Effector CD4-positive, alpha-beta T cell (primary cell): ENCODE data around the gene GANAB.
A peak's percentile ranks its signal among the peaks of the same experiment; 100 is the strongest.
"Not testable (repeated sequence)": the region's sequence is repeated elsewhere in the genome, so short reads cannot be mapped to it uniquely, and the experiment has no call there.

Experiments
- DNase-seq: peaks from one replicate; pipeline ENCODE4 v3.0.0-alpha.2; 2020

The GANAB gene

DNA sequence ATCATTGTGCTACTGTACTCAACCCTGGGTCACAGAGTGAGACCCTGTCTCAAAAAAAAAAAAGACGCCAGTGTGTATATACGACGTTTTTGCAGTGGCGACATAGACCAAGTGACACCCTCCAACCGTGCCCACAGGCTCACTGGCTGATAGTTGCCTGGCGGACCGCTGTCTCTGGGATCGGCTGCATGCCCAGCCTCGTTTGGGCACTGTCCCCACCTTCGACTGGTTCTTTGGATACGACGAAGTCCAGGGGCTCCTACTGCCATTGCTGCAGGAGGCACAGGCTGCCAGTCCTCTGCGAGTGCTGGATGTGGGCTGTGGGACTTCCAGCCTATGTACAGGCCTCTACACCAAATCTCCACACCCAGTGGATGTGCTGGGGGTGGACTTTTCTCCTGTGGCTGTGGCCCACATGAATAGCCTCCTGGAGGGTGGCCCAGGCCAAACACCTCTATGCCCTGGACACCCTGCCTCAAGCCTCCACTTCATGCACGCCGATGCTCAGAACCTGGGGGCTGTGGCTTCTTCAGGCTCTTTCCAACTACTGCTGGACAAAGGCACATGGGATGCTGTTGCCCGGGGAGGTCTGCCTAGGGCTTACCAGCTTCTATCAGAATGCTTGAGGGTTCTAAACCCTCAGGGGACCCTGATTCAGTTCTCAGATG lies 20.0 kb upstream of the GANAB start:
- DNase-seq, result no peak

DNA sequence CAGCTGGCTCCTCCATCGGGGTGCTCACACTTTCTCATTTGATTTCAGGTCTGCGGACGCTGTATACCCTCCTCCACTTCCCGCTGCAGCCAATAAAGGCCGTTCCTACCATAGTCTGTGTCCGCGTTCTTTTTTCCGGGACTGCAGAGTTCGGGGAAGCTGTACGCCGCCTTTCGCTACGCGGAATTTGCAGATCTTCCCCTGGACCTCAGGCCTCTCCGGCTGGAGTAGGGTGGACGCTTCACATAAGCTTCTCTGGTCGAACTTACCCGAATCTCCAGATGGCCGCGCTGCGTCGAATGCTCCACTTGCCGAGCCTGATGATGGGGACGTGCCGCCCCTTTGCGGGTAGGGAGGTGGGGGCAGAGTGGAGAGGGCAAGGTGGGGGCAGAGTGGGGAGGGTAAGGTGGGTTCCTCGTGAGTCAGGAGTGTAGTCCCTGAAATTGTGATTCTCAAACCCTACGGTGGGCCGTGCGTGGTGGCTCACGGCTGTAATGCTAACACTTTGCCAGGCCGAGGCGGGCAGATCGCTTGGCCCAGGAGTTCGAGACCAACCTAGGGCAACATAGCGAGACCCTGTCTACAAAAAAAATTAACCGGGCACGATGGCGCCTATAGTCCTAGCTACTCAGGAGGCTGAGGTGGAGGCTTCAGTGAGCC lies 19.3 kb upstream of the GANAB start:
- peak; percentile 48 for DNase-seq

DNA sequence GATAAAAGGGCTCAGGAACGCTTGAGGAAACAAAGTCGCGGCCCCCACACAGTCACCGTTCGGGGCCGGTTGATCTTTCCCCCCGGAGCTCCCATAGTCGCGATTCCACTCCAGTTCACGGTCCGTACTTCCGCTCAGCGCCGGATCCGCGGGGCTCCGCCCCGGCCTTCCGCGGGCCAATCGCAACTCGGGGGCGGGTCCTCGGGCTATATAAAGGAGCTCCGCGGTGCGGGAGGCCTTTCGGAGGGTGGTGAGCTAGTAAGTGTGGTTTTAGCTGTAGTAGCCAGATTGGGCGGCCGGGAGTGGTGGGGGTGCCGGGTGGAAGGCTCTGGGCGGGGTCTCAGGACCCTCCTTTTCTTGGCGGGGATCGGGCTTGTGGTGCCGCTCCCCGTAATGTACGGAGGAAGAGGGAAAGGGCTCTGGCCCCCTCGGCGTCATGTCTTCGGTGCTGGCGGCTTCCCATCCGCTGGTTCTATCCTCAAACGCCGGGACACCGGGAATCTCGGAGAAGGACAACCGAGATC lies 18.7 kb upstream of the GANAB start, which contains the start of the genes C11orf98 and CSKMT:
C11orf98 (minus strand) TSS at position 136 of the 524 bp plus-strand sequence; CDS start at position 95, 41 bp downstream.
CSKMT (plus strand) TSS at position 238 of the 524 bp plus-strand sequence. CDS start 568 bp downstream, outside the sequence.
- DNase-seq, result peak; percentile 92

DNA sequence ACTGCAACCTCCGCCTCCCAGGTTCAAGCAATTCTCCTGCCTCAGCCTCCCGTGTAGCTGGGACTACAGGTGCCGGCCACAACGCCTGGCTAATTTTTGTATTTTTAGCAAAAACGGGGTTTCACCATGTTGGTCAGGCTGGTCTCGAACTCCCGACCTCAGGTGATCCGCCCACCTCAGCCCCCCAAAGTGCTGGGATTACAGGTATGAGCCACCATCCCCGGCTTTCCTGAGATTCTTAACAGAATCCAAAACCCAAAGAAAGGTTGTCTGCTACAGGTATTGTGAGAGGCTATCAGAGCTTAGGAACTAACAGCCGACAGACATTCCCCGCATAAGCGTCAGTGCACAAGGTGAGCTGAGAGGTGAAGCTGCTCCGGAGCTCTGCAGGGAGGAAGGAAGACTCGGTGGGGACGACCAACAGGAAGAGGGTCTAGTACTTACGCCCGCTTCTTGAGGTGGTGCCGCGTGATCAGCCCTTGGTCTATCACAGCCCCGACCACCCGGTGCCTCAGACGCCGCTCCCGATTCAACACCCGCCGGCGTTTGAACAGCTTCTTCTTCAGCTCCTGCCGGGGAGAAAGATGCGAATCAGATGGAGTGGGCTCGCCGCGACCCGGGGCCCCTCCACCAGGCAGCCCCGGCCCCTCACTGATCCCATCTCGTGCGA lies 18.1 kb upstream of the GANAB start:
- DNase-seq, result peak; percentile 46

DNA sequence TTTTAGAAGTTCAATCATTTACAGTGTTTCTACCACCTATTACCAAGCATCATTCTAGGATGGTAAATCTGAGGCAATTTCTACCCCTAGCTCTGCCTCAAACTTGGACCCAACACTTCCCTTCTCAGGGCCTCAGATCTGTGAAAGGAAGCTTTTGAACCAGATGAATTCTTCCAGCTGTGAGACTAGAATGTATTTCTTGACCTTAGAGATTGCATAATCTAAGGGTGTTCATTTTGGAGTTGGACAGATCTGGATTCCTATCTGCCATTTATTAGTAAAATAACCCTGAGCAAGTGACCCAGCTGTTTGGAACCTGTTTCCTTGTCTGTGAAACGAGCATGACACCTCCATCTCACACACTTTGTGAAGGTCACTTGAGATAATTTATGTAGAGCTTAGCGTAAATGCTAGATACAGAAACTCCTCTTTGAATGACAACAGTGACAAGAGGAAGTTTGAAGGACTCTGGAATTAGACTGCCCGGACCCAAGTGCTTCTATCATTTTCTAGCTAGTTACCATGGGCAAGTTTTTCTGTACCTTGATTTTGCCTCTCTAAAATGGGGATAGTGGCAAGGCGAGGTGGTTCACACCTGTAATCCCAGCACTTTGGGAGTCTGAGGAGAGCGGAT lies 10.5 kb upstream of the GANAB start:
- no peak for DNase-seq

DNA sequence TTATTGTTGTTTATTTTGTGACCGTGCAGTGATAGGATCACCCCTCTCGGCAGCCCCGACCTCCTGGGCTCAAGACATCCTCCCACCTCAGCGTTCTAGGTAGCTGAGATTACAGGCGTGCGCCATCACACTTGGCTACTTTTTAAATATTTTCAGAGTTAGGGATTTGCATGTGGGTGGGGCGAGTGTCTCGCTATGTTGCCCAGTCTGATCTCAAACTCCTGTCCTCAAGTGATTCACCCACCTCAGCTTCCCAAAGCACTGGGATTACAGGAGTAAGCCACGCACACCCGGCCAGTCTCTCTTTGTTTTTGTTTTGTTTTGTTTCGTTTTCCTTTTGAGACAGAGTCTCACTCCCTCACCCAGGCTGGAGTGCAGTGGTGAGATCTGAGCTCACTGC lies 7.9 kb upstream of the GANAB start:
- no peak for DNase-seq

DNA sequence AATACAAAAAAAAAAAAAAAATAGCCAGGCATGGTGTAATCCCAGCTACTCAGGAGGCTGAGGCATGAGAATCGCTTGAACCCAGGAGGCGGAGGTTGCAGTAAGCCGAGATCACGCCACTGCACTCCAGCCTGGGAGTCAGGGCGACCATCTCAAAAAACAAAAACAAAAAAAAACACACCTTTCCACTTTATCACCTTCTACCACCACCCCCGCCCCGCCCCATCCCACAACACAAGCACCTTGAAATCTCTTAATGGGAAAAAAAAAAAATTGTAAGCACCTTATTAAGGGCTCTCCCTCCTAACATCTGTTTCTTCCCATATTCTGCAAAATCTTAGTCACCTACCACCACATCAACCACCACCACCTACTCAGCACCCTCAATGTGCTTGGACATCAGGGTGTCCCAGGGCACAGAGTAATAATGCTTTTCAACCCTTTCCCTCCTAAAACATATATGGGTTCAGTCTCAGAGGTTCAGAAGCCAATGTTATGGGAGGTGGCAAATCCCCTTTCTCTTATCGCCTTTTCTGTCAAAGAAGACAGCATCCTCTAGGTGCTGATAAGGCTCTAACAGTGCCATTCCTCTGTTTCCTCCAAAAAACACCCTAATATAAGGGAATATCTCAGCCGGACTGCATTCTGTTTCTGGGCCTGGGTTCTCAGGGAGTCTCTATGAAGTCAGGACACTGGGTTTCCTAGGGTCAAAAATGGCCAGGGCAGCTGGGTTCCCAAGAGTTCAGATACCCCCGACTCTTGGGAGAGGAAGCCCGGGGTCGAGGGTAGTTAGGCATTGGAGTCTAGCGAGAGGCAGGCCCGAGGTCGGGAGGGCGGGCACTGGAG lies 6.0 kb upstream of the GANAB start:
- peak; percentile 30 for DNase-seq

DNA sequence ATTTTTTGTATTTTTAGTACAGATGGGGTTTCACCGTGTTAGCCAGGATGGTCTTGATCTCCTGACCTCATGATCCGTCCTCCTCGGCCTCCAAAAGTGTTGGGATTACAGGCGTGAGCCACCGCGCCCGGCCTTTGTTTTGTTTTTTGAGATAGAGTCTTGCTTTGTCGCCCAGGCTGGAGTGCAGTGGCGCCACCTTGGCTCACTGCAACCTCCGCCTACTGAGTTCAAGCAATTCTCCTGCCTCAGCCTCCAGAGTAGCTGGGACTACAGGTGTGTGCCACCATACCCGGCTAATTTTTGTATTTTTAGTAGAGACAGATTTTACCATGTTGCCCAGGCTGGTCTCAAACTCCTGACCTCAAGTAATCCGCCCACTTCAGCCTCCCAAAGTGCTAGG lies 3.9 kb upstream of the GANAB start:
- DNase-seq, result not testable (repeated sequence)

DNA sequence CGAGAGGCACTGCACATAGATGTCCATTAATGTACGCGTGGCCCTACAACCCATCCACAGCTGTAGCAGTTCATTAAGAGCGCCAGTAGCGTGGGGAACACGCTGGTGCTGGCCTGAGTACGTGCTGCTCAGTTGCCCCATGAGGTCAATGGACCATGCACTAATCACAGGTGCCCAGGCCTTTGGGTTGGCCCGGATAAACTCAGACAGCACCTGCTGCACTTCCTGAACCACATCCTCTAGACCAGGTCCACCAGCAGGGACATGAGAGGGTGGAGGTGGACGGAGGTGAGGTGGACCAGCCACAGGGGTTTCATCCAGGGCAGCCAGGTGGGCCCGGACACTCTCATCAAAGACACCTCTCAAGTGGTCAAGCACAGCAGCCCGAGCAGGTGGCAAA lies 3.1 kb upstream of the GANAB start:
- DNase-seq, result no peak

DNA sequence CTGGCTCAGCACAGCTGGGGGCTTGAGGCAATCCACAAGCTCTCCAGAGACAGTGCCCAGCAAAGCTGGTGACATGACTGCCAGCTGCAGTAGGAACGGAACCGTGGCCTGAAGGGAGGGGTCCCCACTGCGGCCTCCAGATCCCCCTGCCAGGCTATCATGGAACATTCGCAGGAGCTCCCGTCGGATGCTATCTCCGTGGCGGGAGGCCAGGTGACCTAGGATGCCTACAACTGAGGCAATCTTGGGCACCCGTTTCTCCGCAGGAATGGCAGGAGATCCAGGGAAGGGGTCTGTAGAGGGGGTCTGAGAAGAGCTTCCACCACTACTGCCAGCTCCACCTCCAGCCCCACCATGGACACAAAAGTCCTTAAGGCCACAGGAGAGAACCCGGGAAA lies 2.6 kb upstream of the GANAB start:
- no peak for DNase-seq

DNA sequence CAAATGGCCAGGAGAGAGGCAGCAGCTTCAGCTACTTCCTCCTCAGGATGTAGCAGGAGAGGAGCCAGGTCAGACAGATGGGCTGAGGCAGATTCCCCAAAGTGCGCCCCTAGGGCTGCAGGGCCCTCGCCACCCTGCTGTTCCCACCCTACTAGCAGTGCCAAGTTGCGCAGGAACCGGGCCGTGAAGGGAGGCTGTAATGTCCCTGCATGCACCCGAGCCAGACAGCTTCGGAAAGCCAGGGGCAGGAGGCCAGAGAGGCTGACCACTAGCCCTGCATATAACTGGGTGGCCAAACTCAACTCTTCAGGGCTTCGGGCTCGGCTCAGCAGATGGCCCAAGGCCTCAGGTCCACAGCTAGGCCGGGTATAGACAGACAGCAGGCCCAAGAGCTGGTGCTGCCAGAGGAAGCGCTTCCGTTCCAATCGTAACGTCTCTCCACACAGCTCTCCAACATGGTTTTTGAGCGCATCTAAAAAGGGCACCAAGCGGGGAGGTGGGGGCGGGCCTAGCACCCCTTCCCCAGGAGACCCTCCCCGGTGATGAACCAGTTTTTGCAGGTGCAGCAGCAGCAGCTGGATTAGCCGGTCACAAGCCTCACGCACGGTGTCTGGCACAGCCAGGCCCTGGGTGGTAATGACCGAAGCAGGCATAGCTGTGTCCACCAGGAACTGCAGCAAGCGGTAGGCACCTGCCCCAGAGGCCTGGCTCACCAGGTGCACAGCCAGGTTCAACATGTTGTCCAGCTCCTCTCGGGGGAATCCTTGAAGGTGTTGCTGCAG lies 2.0 kb upstream of the GANAB start:
- no peak for DNase-seq

DNA sequence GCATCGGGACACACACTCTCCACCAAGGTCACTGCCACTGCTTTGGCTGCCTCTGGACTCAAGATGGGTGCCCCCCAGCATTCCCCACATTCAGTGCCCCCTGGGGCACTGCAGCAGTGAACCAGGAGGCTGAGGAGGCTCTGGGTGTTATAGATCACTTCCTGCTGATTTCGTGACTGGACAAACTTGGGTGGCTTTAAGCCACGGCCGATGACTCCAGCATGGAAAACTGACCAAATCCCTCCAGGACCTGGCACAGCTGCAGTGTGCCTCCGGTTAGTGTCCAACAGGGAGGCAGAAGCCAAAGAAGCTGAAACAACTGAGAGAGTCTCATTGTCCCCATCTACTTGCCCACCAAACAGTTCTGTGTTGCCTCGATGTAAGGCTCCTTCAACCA lies 1.2 kb upstream of the GANAB start:
- no peak for DNase-seq

DNA sequence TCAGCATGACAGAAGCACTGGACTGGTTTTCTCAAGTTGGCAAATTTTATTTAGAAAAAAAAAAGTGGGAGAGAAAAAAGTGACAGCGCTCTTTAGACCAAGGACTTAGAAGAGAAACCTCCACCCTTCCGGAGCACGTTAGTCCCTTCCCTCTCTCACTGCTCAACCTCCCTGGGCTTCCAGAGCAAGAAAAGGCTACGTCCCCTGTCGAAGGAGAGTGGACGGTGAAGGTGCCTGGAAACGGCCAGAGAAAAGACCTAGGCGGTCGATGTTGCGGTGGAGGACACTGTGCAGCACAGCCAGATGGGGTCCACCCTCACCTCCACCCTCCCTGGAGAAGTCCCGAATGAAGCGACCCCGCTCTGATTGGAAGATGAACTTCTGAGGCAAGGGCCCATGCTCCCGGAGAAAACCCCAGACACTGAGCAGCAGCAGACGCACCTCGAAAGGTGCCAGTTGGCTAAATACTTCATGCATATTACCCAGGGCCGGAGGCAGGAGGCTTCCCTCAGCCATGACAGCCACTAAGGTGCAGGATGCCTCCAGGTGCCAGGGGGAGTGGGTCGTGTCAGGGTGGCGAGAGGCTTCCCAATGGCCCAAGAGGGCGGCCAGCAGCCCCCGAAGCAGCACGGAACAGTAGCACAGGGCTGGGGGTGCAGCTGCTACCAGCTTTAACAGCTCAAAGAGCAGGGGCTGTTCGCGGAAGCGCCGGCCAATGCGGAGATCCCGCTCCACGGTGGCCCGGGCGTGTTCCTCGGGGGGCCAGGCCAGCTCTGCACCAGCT lies 604 bp upstream of the GANAB start:
- no peak for DNase-seq

DNA sequence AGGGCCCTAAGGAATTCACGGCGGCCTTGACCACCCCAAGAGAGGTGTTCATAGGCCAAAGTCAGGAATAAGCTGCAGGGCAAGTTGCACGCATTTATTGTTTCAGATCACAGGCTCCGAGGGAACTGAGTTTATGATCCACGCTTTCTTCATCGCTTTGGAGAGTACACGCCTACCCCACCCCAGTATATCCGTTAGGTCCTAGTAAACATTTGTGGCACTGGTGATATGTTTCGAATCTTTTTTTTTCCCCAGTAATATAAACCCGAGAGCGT lies 805 bp downstream of the GANAB start:
- DNase-seq, result no peak

DNA sequence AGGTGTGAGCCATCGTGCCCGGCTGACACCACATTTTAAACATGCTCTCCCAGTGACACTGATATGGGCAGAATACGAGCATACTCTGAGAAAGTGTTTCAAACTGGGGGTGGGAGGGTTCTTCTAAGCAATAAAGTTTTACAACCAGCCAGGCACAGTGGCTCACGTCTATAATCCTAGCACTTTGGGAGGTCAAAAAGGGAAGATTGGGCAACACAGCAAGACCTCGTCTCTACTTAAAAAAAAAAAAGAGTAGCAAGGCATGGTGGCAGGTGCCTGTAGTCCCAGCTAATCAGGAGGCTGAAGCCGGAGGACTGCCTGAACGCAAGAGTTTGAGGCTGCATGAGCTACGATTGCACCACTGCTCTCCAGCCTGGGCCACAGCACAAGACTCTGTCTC lies 2.2 kb downstream of the GANAB start:
- no peak for DNase-seq

DNA sequence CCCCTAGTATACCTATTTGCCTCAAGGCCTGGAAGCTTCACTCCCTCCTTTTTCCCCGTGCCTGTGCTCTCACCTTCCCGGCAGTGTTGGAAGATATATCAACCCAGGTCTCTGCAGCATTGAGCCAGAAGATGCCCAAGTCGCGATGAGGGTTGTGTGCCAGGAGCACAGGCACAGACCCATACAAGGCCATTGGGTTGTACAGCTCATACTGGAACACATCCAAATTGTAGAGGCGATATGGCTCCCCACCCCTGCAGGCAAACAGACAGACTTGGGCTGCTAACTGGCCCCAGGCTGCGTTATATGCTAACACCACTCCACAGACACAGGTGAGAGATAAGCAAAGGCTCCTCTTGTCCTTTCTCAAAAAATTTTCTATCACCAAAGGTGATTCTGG lies 13.9 kb downstream of the GANAB start:
- no peak for DNase-seq

DNA sequence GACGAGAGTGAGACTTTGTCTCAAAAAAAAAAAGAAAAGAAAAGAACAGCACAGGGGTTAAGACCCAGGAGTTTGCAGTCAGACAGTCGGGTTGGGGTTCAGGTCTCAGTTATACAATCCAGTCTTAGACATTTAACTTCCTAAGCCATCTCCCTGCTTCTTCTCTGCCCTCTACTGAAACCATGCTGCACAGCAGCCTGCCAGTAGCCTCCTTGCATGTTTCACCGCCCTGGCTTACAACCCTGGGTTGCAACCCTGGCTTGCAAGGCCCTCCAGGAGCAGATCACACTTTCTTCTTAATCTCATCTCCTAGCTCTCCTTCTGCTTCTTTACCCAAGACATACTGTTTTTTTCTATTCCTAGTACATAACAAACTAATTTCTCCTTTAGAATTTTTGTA lies 18.7 kb downstream of the GANAB start:
- DNase-seq, result no peak

DNA sequence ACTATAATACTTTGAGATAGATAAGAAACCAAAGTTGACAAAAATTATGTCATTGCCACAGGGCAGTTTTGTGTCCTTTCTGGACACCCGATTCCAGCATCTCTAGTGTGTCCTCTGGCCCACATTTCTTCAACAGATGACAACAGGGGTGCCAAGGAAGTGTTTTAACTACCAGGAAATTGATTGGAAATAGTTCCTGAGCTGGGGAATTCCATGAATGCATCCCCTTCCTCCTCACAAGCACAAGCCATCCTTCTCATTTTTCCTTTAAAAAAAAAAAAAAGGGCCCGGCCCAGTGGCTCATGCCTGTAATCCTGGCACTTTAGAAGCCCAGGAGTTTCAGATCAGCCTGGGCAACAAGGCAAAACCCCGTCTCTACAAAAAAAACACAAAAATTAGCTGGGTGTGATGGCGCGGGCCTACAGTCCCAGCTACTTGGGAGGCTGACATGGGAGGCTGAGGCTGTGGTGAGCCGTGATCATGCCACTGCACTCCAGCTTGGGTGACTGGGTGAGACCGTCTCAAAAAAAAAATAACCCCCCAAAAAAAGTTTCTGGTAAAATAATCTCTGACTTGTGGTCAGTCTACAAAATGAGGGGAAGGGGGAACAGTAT lies 23.8 kb downstream of the GANAB start:
- DNase-seq, result no peak

DNA sequence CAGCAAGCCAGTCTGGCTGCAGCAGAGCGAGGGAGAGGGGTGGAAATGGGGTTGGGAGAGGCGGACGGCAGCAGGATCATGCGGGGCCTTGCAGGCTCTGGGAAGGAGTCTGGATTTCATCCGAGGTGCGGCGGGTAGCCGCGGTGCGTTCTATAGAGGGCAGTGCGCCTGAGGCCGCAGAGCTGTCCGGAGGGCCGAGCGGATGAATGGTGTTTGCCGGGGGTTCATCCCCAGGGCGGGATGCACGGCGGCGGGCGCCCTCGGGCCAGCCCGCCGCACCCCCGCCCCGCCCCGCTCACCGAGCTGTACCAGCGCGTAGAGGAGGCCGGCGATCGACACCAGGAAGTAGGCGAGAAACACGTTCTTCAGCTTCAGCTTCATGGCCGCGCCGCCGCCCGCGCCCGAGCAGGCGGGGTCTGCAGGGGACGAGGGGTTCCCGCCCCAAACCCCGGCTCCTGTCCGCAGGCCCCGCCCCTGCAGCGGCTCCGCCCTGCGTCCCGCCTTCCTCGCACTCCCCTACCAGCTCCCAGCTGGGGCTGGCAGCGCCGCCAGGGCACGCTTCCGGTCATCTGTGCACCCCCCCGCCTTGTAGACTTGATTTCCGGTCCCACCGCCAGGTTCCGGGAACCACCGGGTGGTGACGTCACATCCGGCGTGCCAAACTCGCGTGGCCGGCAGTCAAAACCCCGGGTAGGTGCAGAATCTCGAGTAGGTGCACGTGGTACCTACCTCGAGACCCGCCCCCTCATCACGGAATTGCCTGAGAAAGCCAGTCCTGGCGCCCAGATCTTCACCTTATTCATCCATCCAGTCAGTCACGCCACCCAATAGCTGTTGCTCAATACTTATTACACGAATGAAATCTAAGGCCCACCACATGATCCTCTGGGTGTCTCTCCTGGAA lies 24.6 kb downstream of the GANAB start, which contains the start of gene B3GAT3:
B3GAT3 (minus strand) TSS at position 420 of the 904 bp plus-strand sequence; CDS start at position 381, 39 bp downstream.
- DNase-seq, result peak; percentile 97
